Measurements from ENCODE around the gene FLNB. TPM values are rescaled to one million over a fixed set of nuclear protein-coding genes. Genes with fewer than 3 reads are reported as not detected.
A peak's percentile ranks its signal among the peaks of the same experiment; 100 is the strongest.

The FLNB gene
- total and polyA plus RNA-seq, 2 of the 13 experiments (the other 11 are each of a cell fraction or from before 2014, with no cell fraction given), result 106 to 130 TPM

- TF ChIP-seq ZNF549 (CRISPR knock-in tag; IDR thresholded peaks at IDR 0.05), result no peak
- no peak for TF ChIP-seq CREBL2 (CRISPR knock-in tag; IDR thresholded peaks at IDR 0.05; ENCODE audit: borderline replicate concordance)
- no peak for TF ChIP-seq PCBP2 (optimal IDR thresholded peaks at IDR 0.05; ENCODE audit: low read depth, low read length, poor library complexity, severe bottlenecking)
- no peak for TF ChIP-seq ZNF784 (CRISPR knock-in tag; IDR thresholded peaks at IDR 0.05; ENCODE audit: borderline replicate concordance)
- no peak for TF ChIP-seq ZC3H4 (CRISPR knock-in tag; IDR thresholded peaks at IDR 0.05; ENCODE audit: borderline replicate concordance)
- no peak for TF ChIP-seq EED (CRISPR knock-in tag; IDR thresholded peaks at IDR 0.05)
- TF ChIP-seq SMAD9 (CRISPR knock-in tag; IDR thresholded peaks at IDR 0.05), result no peak
- no peak for TF ChIP-seq ZNF30 (CRISPR knock-in tag; IDR thresholded peaks at IDR 0.05)
- no peak for TF ChIP-seq JUND (CRISPR knock-in tag; IDR thresholded peaks at IDR 0.05)
- peak; percentile 25; the same call in 1 of the 2 replicates for TF ChIP-seq ATF7-NPFF (CRISPR knock-in tag; IDR thresholded peaks at IDR 0.05; ENCODE audit: low read depth)
- 0 out of 2 replicates have a peak, but pooled peaks have one; percentile 21 for TF ChIP-seq ELF1 (CRISPR knock-in tag; IDR thresholded peaks at IDR 0.05)
- no peak for TF ChIP-seq ARNT2 (CRISPR knock-in tag; IDR thresholded peaks at IDR 0.05; ENCODE audit: low read depth)
- TF ChIP-seq KAT8 (CRISPR knock-in tag; IDR thresholded peaks at IDR 0.05), result no peak; the same call in 1 of the 2 replicates
- 0 out of 2 replicates have a peak, but pooled peaks have one; percentile 66 for TF ChIP-seq TIGD3 (CRISPR knock-in tag; IDR thresholded peaks at IDR 0.05; ENCODE audit: borderline replicate concordance)
- TF ChIP-seq ZNF614 (CRISPR knock-in tag; IDR thresholded peaks at IDR 0.05; ENCODE audit: borderline replicate concordance), result no peak
- TF ChIP-seq ZEB1 (IDR thresholded peaks at IDR 0.05; ENCODE audit: insufficient replicate concordance, low read depth), result no peak
- TF ChIP-seq ZSCAN20 (CRISPR knock-in tag; IDR thresholded peaks at IDR 0.05; ENCODE audit: borderline replicate concordance), result no peak
- no peak for TF ChIP-seq ZNF790 (CRISPR knock-in tag; IDR thresholded peaks at IDR 0.05; ENCODE audit: borderline replicate concordance)
- TF ChIP-seq FOXK2 (IDR thresholded peaks at IDR 0.05), result no peak
- TF ChIP-seq DMTF1 (CRISPR knock-in tag; IDR thresholded peaks at IDR 0.05), result no peak
- peak; percentile 59; the same call in 1 of the 2 replicates for TF ChIP-seq PITX1 (CRISPR knock-in tag; IDR thresholded peaks at IDR 0.05)
- peak; percentile 12; the same call in 1 of the 2 replicates for TF ChIP-seq MIER3 (CRISPR knock-in tag; IDR thresholded peaks at IDR 0.05; ENCODE audit: borderline replicate concordance)
- TF ChIP-seq NCOA2 (CRISPR knock-in tag; IDR thresholded peaks at IDR 0.05), result 0 out of 2 replicates have a peak, but pooled peaks have one; percentile 20
- no peak for TF ChIP-seq GLI4 (CRISPR knock-in tag; IDR thresholded peaks at IDR 0.05; ENCODE audit: borderline replicate concordance)
- no peak for TF ChIP-seq ZNF260 (CRISPR knock-in tag; IDR thresholded peaks at IDR 0.05; ENCODE audit: borderline replicate concordance, low read depth)
- TF ChIP-seq ZFP41 (CRISPR knock-in tag; IDR thresholded peaks at IDR 0.05; ENCODE audit: borderline replicate concordance), result no peak
- TF ChIP-seq MXD4 (CRISPR knock-in tag; IDR thresholded peaks at IDR 0.05), result no peak
These were observed 169.7 kb downstream of the FLNB start (continued) for GRCh38 chr3:58177747-58178527.
